GM13977 (cell line): Measurements from ENCODE around the gene CDC42BPB.

Experiments
- DNase-seq: peaks from one replicate; pipeline ENCODE4 v3.0.0; 2012; ENCODE audit warnings: low spot score
- CTCF ChIP-seq: IDR thresholded peaks from 2 replicates; pipeline ENCODE4 v1.5.1; 2012; ENCODE audit warnings: mild to moderate bottlenecking, control low read depth; ENCODE audit not compliant: insufficient read depth; ENCODE audit errors: extremely low read depth, missing control alignments
- in situ Hi-C: fragments of 300-500 bp; cut with MboI; formaldehyde crosslinking; loops from one replicate; pipeline ENCODE4 v1.12.0; 2022; ENCODE audit warnings: low sequenced_read_pairs, low pct_unique_long_range_greater_than_20kb, mixed read lengths, inconsistent platforms; ENCODE audit not compliant: unreplicated experiment

Gene CDC42BPB

GRCh38 chr14:102885737-102886447 is 171.5 kb downstream of the CDC42BPB start:
- in situ Hi-C loops, result no loop called here
- DNase-seq, result no peak
- no peak for TF ChIP-seq CTCF

DNA sequence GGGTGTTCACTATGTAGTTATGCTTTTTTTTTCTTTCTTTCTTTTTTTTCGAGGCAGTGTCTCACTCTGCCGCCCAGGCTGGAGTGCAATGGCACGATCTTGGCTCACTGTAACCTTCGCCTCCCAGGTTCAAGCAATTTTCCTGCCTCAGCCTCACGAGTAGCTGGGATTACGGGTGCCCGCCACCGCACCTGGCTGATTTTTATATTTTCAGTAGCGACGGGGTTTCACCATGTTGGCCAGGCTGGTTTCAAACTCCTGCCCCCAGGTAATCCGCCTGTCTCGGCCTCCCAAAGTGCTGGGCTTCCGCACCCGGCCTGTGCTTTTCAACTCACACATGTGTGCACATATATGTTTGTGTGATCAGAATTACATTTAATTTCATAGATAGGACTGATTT is 173.8 kb downstream of the CDC42BPB start:
- no peak for DNase-seq
- TF ChIP-seq CTCF, result no peak
- in situ Hi-C loops, result no loop called here

DNA sequence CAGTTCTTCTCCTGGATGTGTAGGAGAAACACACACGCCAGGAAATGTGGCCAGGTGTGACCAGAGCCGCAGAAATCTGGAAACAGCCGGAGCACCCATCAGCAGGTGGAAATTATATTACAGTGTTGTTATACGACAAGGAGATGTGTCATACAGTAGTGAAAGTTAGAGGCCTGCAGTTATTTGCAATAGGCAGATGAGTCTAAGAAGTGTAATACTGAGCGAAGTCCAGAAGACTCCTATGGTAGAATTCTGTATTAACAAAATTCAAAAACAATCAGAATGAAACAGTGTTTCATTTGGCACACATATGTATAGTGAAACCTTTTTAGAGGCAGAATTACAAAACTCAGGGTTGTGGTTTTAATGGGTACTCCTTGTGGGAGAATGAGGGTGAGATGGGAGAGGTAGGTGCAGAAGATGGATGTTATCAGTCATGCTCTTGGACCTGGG is 174.2 kb downstream of the CDC42BPB start:
- no peak for TF ChIP-seq CTCF
- in situ Hi-C loops, result no loop called here
- no peak for DNase-seq
